K562 (cell line): ENCODE data around the gene BBC3. TPM values are rescaled to one million over a fixed set of nuclear protein-coding genes. Genes with fewer than 3 reads are reported as not detected.

Source experiments
- BCOR ChIP-seq: fragments of 450-650 bp; IDR thresholded peaks from 2 replicates; pipeline ENCODE4 v1.6.1; 2016
- BRD9 ChIP-seq: fragments of 450-650 bp; IDR thresholded peaks from 2 replicates; pipeline ENCODE4 v1.6.1; 2018; ENCODE audit warnings: low read depth; ENCODE audit not compliant: partially characterized antibody
- CCNT2 ChIP-seq: IDR thresholded peaks from 2 replicates; pipeline ENCODE4 v1.6.1; 2011; ENCODE audit warnings: borderline replicate concordance, low read depth, mild to moderate bottlenecking, moderate library complexity, mixed read lengths, low read length; ENCODE audit not compliant: insufficient read length; ENCODE audit errors: extremely low read depth
- ETV5 ChIP-seq: sonication (generic); formaldehyde crosslinking; IDR thresholded peaks from 2 replicates; pipeline ENCODE4 v1.4.0; 2020; ENCODE audit warnings: low read depth, mild to moderate bottlenecking, missing genetic modification reagents
- FOXK1 ChIP-seq: sonication (generic); formaldehyde crosslinking; IDR thresholded peaks from 2 replicates; pipeline ENCODE4 v1.8.0; 2022; ENCODE audit warnings: missing genetic modification reagents, mild to moderate bottlenecking, borderline replicate concordance
- FOXM1 ChIP-seq, 2 experiments: fragments of 450-650 bp in 1 of 2; sonication (generic) in 1 of 2; formaldehyde crosslinking in 1 of 2; IDR thresholded peaks; 2 replicates each; pipeline versions ENCODE4 v1.6.1 to v1.9.0; 2017 to 2022; ENCODE audit warnings: low read depth in 2 of 2, mild to moderate bottlenecking in 2 of 2, missing genetic modification reagents in 1 of 2, moderate library complexity in 1 of 2
- KDM1A ChIP-seq, 2 experiments: fragments of 450-650 bp; IDR thresholded peaks; 2 replicates each; pipeline ENCODE4 v1.6.1; 2016; ENCODE audit warnings: mild to moderate bottlenecking in 2 of 2
- KLF6 ChIP-seq: fragments of 250-450 bp; sonication (Bioruptor Pico); IDR thresholded peaks from 2 replicates; pipeline ENCODE4 v1.4.0; 2020; ENCODE audit warnings: mild to moderate bottlenecking, moderate library complexity, borderline replicate concordance
- MBD2 ChIP-seq: sonication (generic); IDR thresholded peaks from 2 replicates; pipeline ENCODE4 v1.6.1; 2016; ENCODE audit warnings: low read depth, borderline replicate concordance
- SAP30 ChIP-seq: fragments of 200-600 bp; sonication (generic); IDR thresholded peaks from 2 replicates; pipeline ENCODE4 v1.6.1; 2012; ENCODE audit warnings: borderline replicate concordance, low read depth, mild to moderate bottlenecking, moderate library complexity, low read length, control low read depth, inconsistent platforms; ENCODE audit not compliant: insufficient read depth, poor library complexity, severe bottlenecking
- SIN3A ChIP-seq, 2 experiments: fragments of 150-350 bp in 1 of 2; IDR thresholded peaks; 2 replicates each; pipeline ENCODE4 v1.6.1; 2011 to 2016; ENCODE audit warnings: borderline replicate concordance in 2 of 2, low read depth in 2 of 2, low read length in 2 of 2, mild to moderate bottlenecking in 2 of 2, moderate library complexity in 2 of 2; ENCODE audit not compliant: control insufficient read depth in 1 of 2
- SUPT5H ChIP-seq: fragments of 450-650 bp; IDR thresholded peaks from 2 replicates; pipeline ENCODE4 v1.6.1; 2016
- YY1 ChIP-seq, 3 experiments: IDR thresholded peaks; 2 replicates each; pipeline ENCODE4 v1.6.1; 2011; ENCODE audit warnings: low read length in 2 of 3, mild to moderate bottlenecking in 2 of 3, moderate library complexity in 2 of 3, borderline replicate concordance in 1 of 3, control low read depth in 1 of 3, low read depth in 1 of 3; ENCODE audit not compliant: insufficient read depth in 3 of 3, insufficient replicate concordance in 2 of 3, control insufficient read depth in 1 of 3, insufficient read length in 1 of 3; ENCODE audit errors: extremely low read depth in 1 of 3
- ZNF75A ChIP-seq: fragments of 450-650 bp; formaldehyde crosslinking; IDR thresholded peaks from 2 replicates; pipeline ENCODE4 v1.4.0; 2020; ENCODE audit warnings: mild to moderate bottlenecking
- ZNF764 ChIP-seq: fragments of 250-450 bp; sonication (Bioruptor Pico); IDR thresholded peaks from 2 replicates; pipeline ENCODE4 v1.4.0; 2020; ENCODE audit warnings: low read depth, mild to moderate bottlenecking, moderate library complexity
- ZZZ3 ChIP-seq: fragments of 450-650 bp; IDR thresholded peaks from 2 replicates; pipeline ENCODE4 v1.6.1; 2016; ENCODE audit warnings: antibody characterized with exemption, mild to moderate bottlenecking, moderate library complexity
- polyA plus RNA-seq, 8 experiments: library from polyadenylated mRNA; depleted of rRNA in 4 of 8; stranded (reverse) in 5 of 8; unstranded in 3 of 8; fragments of >200 nt; fragmentation: Nextera tagmentation in 2 of 8; fragmentation: Illumina TruSeq in 1 of 8; extraction: Ambion mirVana in 2 of 8; extraction: Trizol in 1 of 8; gene quantifications; 2 replicates each; pipeline versions ENCODE4 v1.2.1 to v1.2.3, GENCODE V29; 2011 to 2014; ENCODE audit warnings: inconsistent platforms in 1 of 8, missing spikeins in 1 of 8
- total RNA-seq, 7 experiments: library from RNA; depleted of rRNA in 6 of 7; stranded (reverse); fragments of >200 nt in 6 of 7; fragmentation: Illumina TruSeq in 2 of 7; extraction: Trizol in 2 of 7; gene quantifications; 2 replicates each; pipeline versions ENCODE4 v1.2.1 to v1.2.3, GENCODE V29; 2011 to 2021; ENCODE audit warnings: low replicate concordance in 1 of 7
- TF ChIP-seq, protein P1 (sequence below): fragments of 450-650 bp; IDR thresholded peaks from 2 replicates; pipeline ENCODE4 v1.6.1; 2018; ENCODE audit not compliant: partially characterized antibody
- TF ChIP-seq, protein P2 (sequence below), 2 experiments: IDR thresholded peaks; 2 replicates each; pipeline ENCODE4 v1.6.1; 2011; ENCODE audit warnings: borderline replicate concordance in 1 of 2, control low read depth in 1 of 2, low read depth in 1 of 2, low read length in 1 of 2, mild to moderate bottlenecking in 1 of 2, mixed read lengths in 1 of 2, moderate library complexity in 1 of 2; ENCODE audit not compliant: insufficient read depth in 1 of 2, insufficient read length in 1 of 2, poor library complexity in 1 of 2, severe bottlenecking in 1 of 2; ENCODE audit errors: extremely low read depth in 1 of 2

The BBC3 gene
- total and polyA plus RNA-seq, 9 of the 15 experiments (the other 6 are each of a cell fraction or from before 2014, with no cell fraction given), result 0.15 to 30.7 (median 4.8) TPM

DNA sequence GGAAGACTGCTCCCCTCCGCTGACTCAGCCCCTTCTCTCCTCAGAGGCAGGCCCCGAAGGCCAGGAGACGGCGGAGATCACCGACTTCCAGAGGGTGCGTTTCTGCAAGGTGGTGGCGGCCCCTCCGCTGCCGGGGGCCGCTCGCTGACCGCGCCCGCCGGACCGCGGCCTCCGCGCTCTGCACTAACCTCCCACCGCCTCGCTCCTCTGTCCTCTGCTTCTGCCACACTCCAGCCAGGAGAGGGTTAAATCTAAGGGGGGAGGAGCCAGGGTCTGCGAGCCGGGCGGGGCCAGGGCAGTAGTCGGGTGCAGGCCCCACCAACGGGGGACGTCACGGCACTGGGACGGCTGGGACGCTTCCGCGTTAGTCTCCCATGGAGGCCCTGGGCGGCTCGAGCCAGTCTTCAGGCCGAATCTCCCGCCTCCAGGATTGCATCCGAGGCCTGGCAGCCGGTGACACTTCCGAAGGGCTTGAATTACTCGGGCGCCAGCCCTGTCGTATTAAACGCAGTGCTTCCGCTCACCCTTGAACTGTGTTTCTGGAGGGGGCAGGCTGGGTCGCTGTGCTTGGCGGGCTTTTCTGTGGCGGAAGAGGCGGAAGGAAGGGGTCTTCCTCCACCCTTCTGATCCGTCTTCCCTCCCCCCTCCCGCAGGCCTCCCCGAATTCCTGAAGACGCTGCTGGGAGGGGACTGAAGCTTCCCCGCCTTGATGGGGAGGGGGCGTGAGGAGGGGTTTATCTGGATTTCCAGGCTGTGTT lies 42.5 kb upstream of the BBC3 start (continued):
- TF ChIP-seq ETV5 (peak; percentile 45; the same call in 1 of the 2 replicates), BCOR (0 out of 2 replicates have a peak, but pooled peaks have one; percentile 10), ZNF764 (0 out of 2 replicates have a peak, but pooled peaks have one; percentile 17), SUPT5H (peak; percentile 87), SAP30 (peak; percentile 93), MBD2 (peak; percentile 49; the same call in 1 of the 2 replicates), KDM1A (IDR thresholded peaks at IDR 0.05) (peak in 1 of 2 experiments; percentile 80; a peak in 1 of 4 replicates), KLF6 (CRISPR knock-in tag) (0 out of 2 replicates have a peak, but pooled peaks have one; percentile 40), FOXK1 (no peak), SIN3A (IDR thresholded peaks at IDR 0.05; ENCODE audit: borderline replicate concordance in 2 of 2, control insufficient read depth in 1 of 2, low read depth in 2 of 2, low read length in 2 of 2) (peak in 1 of 2 experiments; percentile 27; a peak in 2 of 4 replicates), ZNF75A (CRISPR knock-in tag) (no peak), YY1 (IDR thresholded peaks at IDR 0.05; ENCODE audit: borderline replicate concordance in 1 of 3, control insufficient read depth in 1 of 3, extremely low read depth in 1 of 3, insufficient read depth in 3 of 3, insufficient read length in 1 of 3, insufficient replicate concordance in 2 of 3, low read depth in 1 of 3, low read length in 2 of 3) (peak in 2 of 3 experiments; percentile 71 to 76), ZZZ3 (peak; percentile 85; the same call in 1 of the 2 replicates), CCNT2 (peak; percentile 94), FOXM1 (IDR thresholded peaks at IDR 0.05; ENCODE audit: low read depth) (peak; percentile 13; the same call in 1 of the 2 replicates), FOXM1 (CRISPR knock-in tag; IDR thresholded peaks at IDR 0.05; ENCODE audit: low read depth) (peak; percentile 91; the same call in 1 of the 2 replicates), BRD9 (peak; percentile 80)
- TF ChIP-seq, protein P1, sequence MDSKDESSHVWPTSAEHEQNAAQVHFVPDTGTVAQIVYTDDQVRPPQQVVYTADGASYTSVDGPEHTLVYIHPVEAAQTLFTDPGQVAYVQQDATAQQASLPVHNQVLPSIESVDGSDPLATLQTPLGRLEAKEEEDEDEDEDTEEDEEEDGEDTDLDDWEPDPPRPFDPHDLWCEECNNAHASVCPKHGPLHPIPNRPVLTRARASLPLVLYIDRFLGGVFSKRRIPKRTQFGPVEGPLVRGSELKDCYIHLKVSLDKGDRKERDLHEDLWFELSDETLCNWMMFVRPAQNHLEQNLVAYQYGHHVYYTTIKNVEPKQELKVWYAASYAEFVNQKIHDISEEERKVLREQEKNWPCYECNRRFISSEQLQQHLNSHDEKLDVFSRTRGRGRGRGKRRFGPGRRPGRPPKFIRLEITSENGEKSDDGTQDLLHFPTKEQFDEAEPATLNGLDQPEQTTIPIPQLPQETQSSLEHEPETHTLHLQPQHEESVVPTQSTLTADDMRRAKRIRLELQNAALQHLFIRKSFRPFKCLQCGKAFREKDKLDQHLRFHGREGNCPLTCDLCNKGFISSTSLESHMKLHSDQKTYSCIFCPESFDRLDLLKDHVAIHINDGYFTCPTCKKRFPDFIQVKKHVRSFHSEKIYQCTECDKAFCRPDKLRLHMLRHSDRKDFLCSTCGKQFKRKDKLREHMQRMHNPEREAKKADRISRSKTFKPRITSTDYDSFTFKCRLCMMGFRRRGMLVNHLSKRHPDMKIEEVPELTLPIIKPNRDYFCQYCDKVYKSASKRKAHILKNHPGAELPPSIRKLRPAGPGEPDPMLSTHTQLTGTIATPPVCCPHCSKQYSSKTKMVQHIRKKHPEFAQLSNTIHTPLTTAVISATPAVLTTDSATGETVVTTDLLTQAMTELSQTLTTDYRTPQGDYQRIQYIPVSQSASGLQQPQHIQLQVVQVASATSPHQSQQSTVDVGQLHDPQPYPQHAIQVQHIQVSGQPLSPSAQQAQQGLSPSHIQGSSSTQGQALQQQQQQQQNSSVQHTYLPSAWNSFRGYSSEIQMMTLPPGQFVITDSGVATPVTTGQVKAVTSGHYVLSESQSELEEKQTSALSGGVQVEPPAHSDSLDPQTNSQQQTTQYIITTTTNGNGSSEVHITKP, result peak; percentile 19
- TF ChIP-seq, protein P2, sequence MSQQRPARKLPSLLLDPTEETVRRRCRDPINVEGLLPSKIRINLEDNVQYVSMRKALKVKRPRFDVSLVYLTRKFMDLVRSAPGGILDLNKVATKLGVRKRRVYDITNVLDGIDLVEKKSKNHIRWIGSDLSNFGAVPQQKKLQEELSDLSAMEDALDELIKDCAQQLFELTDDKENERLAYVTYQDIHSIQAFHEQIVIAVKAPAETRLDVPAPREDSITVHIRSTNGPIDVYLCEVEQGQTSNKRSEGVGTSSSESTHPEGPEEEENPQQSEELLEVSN (IDR thresholded peaks at IDR 0.05; ENCODE audit: borderline replicate concordance in 1 of 2, extremely low read depth in 1 of 2, insufficient read depth in 1 of 2, insufficient read length in 1 of 2, low read depth in 1 of 2, low read length in 1 of 2, poor library complexity in 1 of 2, severe bottlenecking in 1 of 2), result peak; percentile 61 to 93
